HEK293 (cell line): ENCODE data around the gene PRUNE2.

Experiments
- CTCF ChIA-PET: fragments of 350-600 bp; formaldehyde crosslinking; extraction: SDS; loops from one replicate; lab custom pipeline; 2021; ENCODE audit warnings: antibody characterized with exemption; lab: Yijun Ruan, JAX
- POLR2A ChIA-PET: fragments of 300-600 bp; formaldehyde crosslinking; extraction: SDS; loops from one replicate; lab custom pipeline; 2020; ENCODE audit warnings: antibody characterized with exemption, inconsistent platforms; lab: Yijun Ruan, JAX
- H3K27ac ChIP-seq: fragments of 200-500 bp; sonication (Bioruptor generic); 2 replicates; pipeline ENCODE4 v1.5.1; 2014; ENCODE audit warnings: low read depth, low read length, control low read depth, inconsistent platforms; ENCODE audit errors: extremely low read depth
- H3K36me3 ChIP-seq, 2 experiments: fragments of 200-500 bp in 1 of 2; sonication (Bioruptor generic) in 1 of 2; 1 replicate in 1 of 2; 2 replicates in 1 of 2; pipeline ENCODE4 v1.5.1; 2014 to 2017; ENCODE audit warnings: inconsistent platforms in 2 of 2, low read length in 2 of 2; ENCODE audit not compliant: control insufficient read depth in 2 of 2, insufficient read depth in 1 of 2
- H3K4me1 ChIP-seq: fragments of 200-500 bp; sonication (Bioruptor generic); 2 replicates; pipeline ENCODE4 v1.5.1; 2014; ENCODE audit warnings: mild to moderate bottlenecking, low read length, inconsistent platforms; ENCODE audit not compliant: control insufficient read depth, insufficient read depth
- H3K4me3 ChIP-seq: 2 replicates; pipeline ENCODE4 v1.5.1; 2011; ENCODE audit warnings: low read depth, mild to moderate bottlenecking, control low read depth, low read length, moderate library complexity
- H3K9me3 ChIP-seq: fragments of 200-500 bp; sonication (Bioruptor generic); 2 replicates; pipeline ENCODE4 v1.5.1; 2014; ENCODE audit warnings: low read depth, low read length, inconsistent platforms; ENCODE audit not compliant: control insufficient read depth, insufficient read depth
- EGR2 ChIP-seq: fragments of 450-650 bp; formaldehyde crosslinking; IDR thresholded peaks from 2 replicates; pipeline ENCODE4 v1.5.1; 2016; ENCODE audit warnings: low read depth, missing biosample characterization, missing genetic modification characterization
- GLI4 ChIP-seq: fragments of 450-650 bp; formaldehyde crosslinking; IDR thresholded peaks from 2 replicates; pipeline ENCODE4 v1.5.1; 2016; ENCODE audit warnings: missing biosample characterization, missing genetic modification characterization
- KLF7 ChIP-seq: fragments of 450-650 bp; formaldehyde crosslinking; IDR thresholded peaks from 2 replicates; pipeline ENCODE4 v1.5.1; 2016; ENCODE audit warnings: missing biosample characterization, missing genetic modification characterization, borderline replicate concordance
- MZF1 ChIP-seq: fragments of 450-650 bp; formaldehyde crosslinking; IDR thresholded peaks from 2 replicates; pipeline ENCODE4 v1.5.1; 2017; ENCODE audit warnings: missing biosample characterization, missing genetic modification characterization, borderline replicate concordance
- PRDM10 ChIP-seq: fragments of 450-650 bp; formaldehyde crosslinking; IDR thresholded peaks from 2 replicates; pipeline ENCODE4 v1.5.1; 2016; ENCODE audit warnings: missing biosample characterization, missing genetic modification characterization
- SP7 ChIP-seq: fragments of 450-650 bp; formaldehyde crosslinking; IDR thresholded peaks from 2 replicates; pipeline ENCODE4 v1.5.1; 2016; ENCODE audit warnings: missing biosample characterization, missing genetic modification characterization
- TCF7L2 ChIP-seq: IDR thresholded peaks from 2 replicates; pipeline ENCODE4 v1.6.1; 2011; ENCODE audit warnings: low read depth, mild to moderate bottlenecking, inconsistent platforms, low read length, moderate library complexity, borderline replicate concordance
- ZNF138 ChIP-seq: fragments of 450-650 bp; formaldehyde crosslinking; IDR thresholded peaks from 2 replicates; pipeline ENCODE4 v1.5.1; 2016; ENCODE audit warnings: missing biosample characterization, missing genetic modification characterization, borderline replicate concordance
- ZNF513 ChIP-seq: fragments of 450-650 bp; IDR thresholded peaks from 2 replicates; pipeline ENCODE4 v1.5.1; 2018; ENCODE audit warnings: missing biosample characterization, missing genetic modification characterization
- ZNF629 ChIP-seq: fragments of 450-650 bp; formaldehyde crosslinking; IDR thresholded peaks from 2 replicates; pipeline ENCODE4 v1.5.1; 2017; ENCODE audit warnings: missing biosample characterization, missing genetic modification characterization
- ZNF654 ChIP-seq: fragments of 450-650 bp; formaldehyde crosslinking; IDR thresholded peaks from 2 replicates; pipeline ENCODE4 v1.5.1; 2016; ENCODE audit warnings: low read depth, missing biosample characterization, missing genetic modification characterization
- ZNF660 ChIP-seq: fragments of 450-650 bp; IDR thresholded peaks from 2 replicates; pipeline ENCODE4 v1.5.1; 2018; ENCODE audit warnings: missing biosample characterization, mild to moderate bottlenecking, missing genetic modification characterization
- ZNF664 ChIP-seq: fragments of 450-650 bp; formaldehyde crosslinking; IDR thresholded peaks from 2 replicates; pipeline ENCODE4 v1.5.1; 2016; ENCODE audit warnings: missing biosample characterization, missing genetic modification characterization
- ZNF843 ChIP-seq: fragments of 450-650 bp; formaldehyde crosslinking; IDR thresholded peaks from 2 replicates; pipeline ENCODE4 v1.5.1; 2016; ENCODE audit warnings: missing biosample characterization, missing genetic modification characterization
- ZSCAN18 ChIP-seq: fragments of 450-650 bp; formaldehyde crosslinking; IDR thresholded peaks from 2 replicates; pipeline ENCODE4 v1.5.1; 2016; ENCODE audit warnings: missing biosample characterization, missing genetic modification characterization
- ZSCAN30 ChIP-seq: fragments of 450-650 bp; IDR thresholded peaks from 2 replicates; pipeline ENCODE4 v1.5.1; 2018; ENCODE audit warnings: missing biosample characterization, mild to moderate bottlenecking, missing genetic modification characterization, moderate library complexity

Gene PRUNE2

GRCh38 chr9:76662476-76663281 is 243.2 kb downstream of the PRUNE2 start (continued):
- TF ChIP-seq TCF7L2, result peak; percentile 19; the same call in 1 of the 2 replicates
- no peak for TF ChIP-seq ZNF660 (tag by site-specific recombination)
- TF ChIP-seq ZNF513 (tag by site-specific recombination), result no peak
- peak; percentile 89 for TF ChIP-seq ZNF843
- TF ChIP-seq SP7 (tag by site-specific recombination), result 0 out of 2 replicates have a peak, but pooled peaks have one; percentile 48
- TF ChIP-seq, all 188 proteins: peak for 16

GRCh38 chr9:76658510-76659231 is 247.2 kb downstream of the PRUNE2 start:
- POLR2A ChIA-PET, result interaction anchor here (1.4 kb wide), 1 partner anchor 200 kb away, joined by 5 read pairs; the partner anchor contains the start of gene GCNT1

GRCh38 chr9:76657265-76657664 is 248.6 kb downstream of the PRUNE2 start:
- POLR2A ChIA-PET, result no interaction called here
- CTCF ChIA-PET, result interaction anchor here (0.5 to 2.9 kb wide), 6 partner anchors 9 to 266 kb away, joined by 3 to 12 read pairs (median 4); partner anchors contain the start of genes GCNT1 and RFK
- TF ChIP-seq ZNF138 (tag by site-specific recombination), result no peak
- TF ChIP-seq KLF7 (tag by site-specific recombination), result no peak
- TF ChIP-seq PRDM10 (tag by site-specific recombination), result no peak
- no peak for TF ChIP-seq ZNF629
- TF ChIP-seq ZSCAN30 (tag by site-specific recombination), result no peak
- TF ChIP-seq GLI4 (tag by site-specific recombination), result no peak
- TF ChIP-seq EGR2 (tag by site-specific recombination), result no peak
- TF ChIP-seq ZSCAN18 (tag by site-specific recombination), result no peak
- Histone ChIP-seq H3K27ac (no peak overlapping the region), H3K4me1 (peaks cover 5% of the 10 kb centered on the region; the same call in 1 of the 2 replicates), H3K36me3 (no peaks in the 10 kb centered on the region), H3K4me3 (no peak overlapping the region), H3K9me3 (no peaks in the 10 kb centered on the region)

More at GRCh38 chr9:76658510-76659231, 247.2 kb downstream of the PRUNE2 start:
- no peak overlapping the region for H3K27ac ChIP-seq
- TF ChIP-seq MZF1 (tag by site-specific recombination), result peak; percentile 14; the same call in 1 of the 2 replicates
- TF ChIP-seq ZNF664, result no peak
- peak; percentile 57 for TF ChIP-seq ZNF654 (tag by site-specific recombination)
- TF ChIP-seq, all 188 proteins: peak for 2
- Histone ChIP-seq H3K4me1 (peaks cover 9% of the 10 kb centered on the region; the same call in 1 of the 2 replicates), H3K9me3 (no peaks in the 10 kb centered on the region), H3K4me3 (no peak overlapping the region), H3K36me3 (no peaks in the 10 kb centered on the region)
- CTCF ChIA-PET, result interaction anchor here (0.5 to 3.6 kb wide), 36 partner anchors 8 to 516 kb away, joined by 3 to 35 read pairs (median 4); partner anchors contain the start of genes GCNT1 and RFK
